ENCODE data around the gene SIK2.
A peak's percentile ranks its signal among the peaks of the same experiment; 100 is the strongest.

SIK2 gene

DNA sequence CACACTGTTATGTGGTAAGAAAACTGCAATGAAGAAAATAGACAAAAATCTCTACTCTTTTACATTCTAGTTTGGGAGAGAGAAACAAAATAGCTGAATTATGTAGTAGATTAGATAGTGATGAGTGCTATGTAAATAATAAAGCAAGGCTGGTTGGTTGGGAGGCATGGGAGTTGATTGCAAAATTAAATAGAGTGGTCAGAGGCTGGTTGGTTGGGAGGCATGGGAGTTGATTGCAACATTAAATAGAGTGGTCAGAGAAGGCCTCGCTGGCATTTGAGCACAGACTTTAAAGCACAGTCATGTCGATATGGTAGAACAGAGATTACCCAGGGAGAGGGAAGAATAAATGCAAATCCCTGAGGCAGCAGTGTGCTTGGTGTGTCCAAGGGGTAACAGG, 22.4 kb downstream of the SIK2 start:
- Mint-ChIP-seq H3K9me3 (peaks cover 0 to 4% of the 10 kb centered on the region in 2 donors), H3K27me3 (no peaks in the 10 kb centered on the region), H3K36me3 (peaks cover 43 to 49% of the 10 kb centered on the region in 2 donors), H3K4me3 (no peak overlapping the region), H3K27ac (peak overlapping the region; percentile 26), H3K4me1 (peaks cover 0 to 3% of the 10 kb centered on the region in 2 donors)
- DNase-seq (no peak), ATAC-seq (replicated peaks) (no peak)

DNA sequence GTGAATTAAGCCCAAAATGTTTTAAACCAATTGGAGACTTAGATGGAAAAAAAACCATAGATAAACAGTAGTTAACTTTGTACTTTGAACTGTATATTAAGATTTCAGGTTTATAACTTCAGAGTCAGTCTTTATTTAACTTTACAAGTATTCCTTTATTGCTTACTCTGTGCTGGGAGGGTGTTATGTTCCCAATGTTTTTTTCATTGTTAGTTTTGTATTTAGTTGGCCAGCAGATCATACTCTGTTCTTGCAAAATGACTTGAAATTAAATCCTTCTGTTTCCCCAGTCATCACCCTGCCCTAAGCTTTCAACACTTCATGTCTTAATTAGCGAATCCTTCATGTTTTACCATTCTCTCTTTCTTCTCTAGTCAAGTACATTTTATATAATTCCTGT, 25.3 kb downstream of the SIK2 start:
- Mint-ChIP-seq H3K4me1 (peaks cover 0 to 3% of the 10 kb centered on the region in 2 donors), H3K36me3 (peaks cover 37 to 44% of the 10 kb centered on the region in 2 donors), H3K27ac (no peak overlapping the region), H3K4me3 (no peak overlapping the region), H3K27me3 (no peaks in the 10 kb centered on the region), H3K9me3 (peaks cover 0 to 4% of the 10 kb centered on the region in 2 donors)
- ATAC-seq (replicated peaks) (no peak), DNase-seq (no peak)

DNA sequence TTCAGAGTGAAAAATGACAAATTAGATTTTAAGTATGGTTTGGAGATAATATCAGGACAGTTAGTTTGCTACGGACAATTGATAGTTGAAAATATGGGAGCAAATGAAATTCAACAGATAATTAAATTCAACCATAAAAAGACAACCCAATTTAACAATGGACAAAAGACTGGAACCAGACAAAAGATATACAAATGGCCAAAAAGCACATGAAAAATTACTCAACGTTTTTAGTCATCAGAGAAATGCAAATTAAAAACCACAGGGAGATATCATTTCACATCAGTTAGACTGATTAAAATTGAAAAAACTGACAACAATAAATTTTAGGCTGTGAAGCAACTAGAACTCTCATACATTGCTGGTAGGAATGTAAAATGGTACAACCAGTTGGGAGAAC, 27.2 kb downstream of the SIK2 start:
- Mint-ChIP-seq H3K4me3 (no peak overlapping the region), H3K4me1 (peaks cover under 1 to 3% of the 10 kb centered on the region in 2 donors), H3K27me3 (no peaks in the 10 kb centered on the region), H3K27ac (no peak overlapping the region), H3K36me3 (peaks cover 22 to 29% of the 10 kb centered on the region in 2 donors), H3K9me3 (no peaks in the 10 kb centered on the region)
- DNase-seq (no peak), ATAC-seq (replicated peaks) (no peak)

DNA sequence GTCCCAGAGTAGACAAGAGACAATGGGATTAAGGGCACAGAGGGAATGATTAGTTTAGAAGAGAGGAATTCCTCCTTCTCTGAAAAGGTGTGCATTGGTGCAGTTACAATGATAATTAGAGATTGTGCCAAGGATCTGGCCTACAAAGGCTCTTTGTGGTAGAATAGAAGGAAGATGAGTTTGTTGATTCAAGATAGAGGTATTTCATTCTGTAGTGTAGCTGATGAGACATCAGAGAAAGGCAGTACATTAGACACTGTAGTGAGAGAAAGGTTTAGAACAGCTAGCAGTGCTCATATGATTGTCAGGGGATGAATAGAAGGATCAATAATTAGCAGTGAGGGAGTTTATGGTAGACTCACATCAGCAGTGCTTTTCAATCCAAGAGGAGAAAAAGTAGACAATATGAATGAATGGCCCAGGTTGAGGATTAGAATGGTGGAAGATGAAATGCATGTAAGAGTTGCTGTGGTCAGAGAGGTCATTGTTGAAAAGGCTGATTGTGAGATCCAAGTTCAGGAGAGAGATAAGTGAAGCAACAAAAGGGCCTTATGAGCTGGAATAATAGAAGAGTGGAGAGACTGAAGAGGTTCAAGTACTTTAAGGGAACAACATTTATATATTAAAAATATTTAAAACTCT, 28.9 kb downstream of the SIK2 start:
- H3K27ac Mint-ChIP-seq: no peak overlapping the region

DNA sequence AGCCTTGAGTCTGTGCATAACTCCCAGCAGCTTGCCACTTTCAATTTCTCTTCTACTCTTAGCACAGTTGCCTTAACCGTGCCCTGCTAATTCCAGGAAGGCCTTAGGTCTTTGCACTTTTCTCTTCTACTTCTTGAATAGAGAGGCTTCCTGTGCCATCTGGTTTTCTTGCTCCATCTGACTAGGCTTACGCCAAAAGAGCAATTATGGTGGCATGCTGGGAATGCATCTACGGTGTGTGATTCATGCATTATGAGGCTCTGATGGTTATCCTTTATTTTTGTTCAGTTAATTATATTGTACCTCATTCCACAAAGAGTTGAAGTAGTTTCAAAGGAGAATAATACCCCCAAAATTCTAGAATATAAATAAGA, 29.4 kb downstream of the SIK2 start:
- Mint-ChIP-seq H3K36me3 (peaks cover 10 to 23% of the 10 kb centered on the region in 2 donors), H3K4me3 (no peak overlapping the region), H3K27ac (no peak overlapping the region), H3K4me1 (peaks cover 1 to 8% of the 10 kb centered on the region in 2 donors), H3K9me3 (no peaks in the 10 kb centered on the region), H3K27me3 (no peaks in the 10 kb centered on the region)
- ATAC-seq (replicated peaks) (no peak), DNase-seq (no peak)

More for the DNA sequence above, 28.9 kb downstream of the SIK2 start:
- ATAC-seq (replicated peaks) (no peak), DNase-seq (no peak)
- Mint-ChIP-seq H3K27me3 (no peaks in the 10 kb centered on the region), H3K36me3 (peaks cover 11 to 20% of the 10 kb centered on the region in 2 donors), H3K4me3 (no peak overlapping the region), H3K9me3 (no peaks in the 10 kb centered on the region), H3K4me1 (peaks cover 1 to 8% of the 10 kb centered on the region in 2 donors)

DNA sequence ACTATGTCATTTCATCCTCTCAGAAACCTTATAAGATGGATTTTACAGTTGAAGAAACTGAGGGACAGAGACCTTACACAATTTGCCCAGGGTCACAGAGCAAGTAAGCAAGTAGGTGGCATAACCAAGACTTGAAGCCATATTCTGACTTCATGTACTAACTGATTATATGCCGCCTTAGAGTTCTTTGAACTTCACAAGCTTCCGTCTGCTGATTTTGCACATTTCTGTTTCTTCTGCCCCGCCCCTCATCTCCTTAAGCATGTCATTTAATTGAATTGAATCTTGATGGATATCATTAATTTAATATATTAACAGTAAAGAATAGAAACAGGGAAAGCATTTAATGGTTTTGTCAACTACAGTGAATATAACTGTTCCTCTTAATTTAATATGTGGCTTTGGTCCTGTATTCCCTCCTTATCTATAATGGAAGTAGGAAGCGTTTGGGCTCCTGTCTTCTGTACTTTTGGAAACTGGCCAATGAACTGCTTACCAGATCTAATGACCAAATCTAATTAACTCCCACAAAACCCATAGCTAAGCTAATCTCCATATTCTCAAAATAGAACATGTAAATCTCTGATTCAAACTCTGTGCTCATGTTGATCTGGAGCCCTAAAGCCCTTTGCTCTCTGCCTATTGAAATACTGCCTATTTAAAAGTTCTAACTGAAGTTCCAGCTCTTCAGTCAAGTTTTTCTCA, 30.4 kb downstream of the SIK2 start:
- DNase-seq: no peak
- no peak overlapping the region for H3K27ac Mint-ChIP-seq
- no peaks in the 10 kb centered on the region for H3K27me3 Mint-ChIP-seq
- H3K9me3 Mint-ChIP-seq: no peaks in the 10 kb centered on the region
- peaks cover 8 to 24% of the 10 kb centered on the region in 2 donors for H3K36me3 Mint-ChIP-seq
- no peak overlapping the region for H3K4me3 Mint-ChIP-seq
- H3K4me1 Mint-ChIP-seq: peaks cover 2 to 10% of the 10 kb centered on the region in 2 donors
- ATAC-seq (replicated peaks): no peak

DNA sequence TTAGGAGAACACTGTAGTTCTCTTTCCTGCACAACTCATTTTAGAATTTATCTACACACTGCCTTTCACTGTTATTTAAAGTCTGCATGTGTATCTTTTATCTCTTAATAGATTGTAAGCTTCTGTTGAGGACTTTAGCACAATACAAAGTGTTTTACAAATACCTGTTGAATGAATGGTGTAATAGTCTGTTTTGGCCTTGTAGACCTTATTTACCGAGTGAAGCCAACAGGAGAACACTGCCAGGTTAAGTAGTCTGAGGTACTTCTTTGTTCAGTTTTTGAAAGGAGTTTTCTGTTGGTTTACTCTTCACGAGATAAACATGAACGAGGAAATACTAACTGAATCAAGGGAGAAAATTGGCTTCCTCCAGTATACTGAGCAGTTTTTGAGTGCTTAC, 31.0 kb downstream of the SIK2 start:
- H3K9me3 Mint-ChIP-seq: no peaks in the 10 kb centered on the region
- H3K4me1 Mint-ChIP-seq: peaks cover 6 to 16% of the 10 kb centered on the region in 2 donors
- peaks cover 8 to 26% of the 10 kb centered on the region in 2 donors for H3K36me3 Mint-ChIP-seq
- H3K27me3 Mint-ChIP-seq: no peaks in the 10 kb centered on the region
- no peak overlapping the region for H3K27ac Mint-ChIP-seq
- no peak for DNase-seq
- H3K4me3 Mint-ChIP-seq: no peak overlapping the region
- ATAC-seq (replicated peaks): no peak

DNA sequence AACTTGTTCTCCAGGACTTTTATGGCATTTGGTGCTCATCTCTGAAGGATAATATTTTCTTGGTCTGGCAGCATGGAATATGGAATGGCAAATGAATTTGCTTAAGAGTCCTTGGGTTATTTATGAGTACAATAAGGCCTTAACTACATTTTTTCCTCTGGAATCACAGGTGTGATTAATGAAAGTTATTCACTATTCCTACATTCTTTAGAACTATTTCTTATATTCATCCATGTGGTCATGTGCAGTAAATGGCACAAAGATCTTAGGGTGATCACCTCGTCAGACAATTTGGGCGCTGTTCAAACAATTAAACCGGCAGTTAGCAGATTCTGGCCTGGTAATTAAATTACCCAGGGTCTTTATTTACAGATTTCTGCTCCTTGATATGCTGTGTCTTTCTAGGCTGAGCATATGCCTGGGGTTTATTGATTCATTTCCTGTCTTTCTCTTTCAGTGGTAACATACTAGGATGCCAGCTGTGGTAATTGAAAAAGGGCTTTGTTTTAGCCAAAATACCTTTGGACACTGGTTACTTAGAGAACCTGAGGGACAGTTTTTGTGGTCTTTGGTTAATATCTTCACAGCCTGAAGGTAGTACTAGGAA, 31.6 kb downstream of the SIK2 start:
- peaks cover 5 to 26% of the 10 kb centered on the region in 2 donors for H3K36me3 Mint-ChIP-seq
- ATAC-seq (replicated peaks): no peak
- peaks cover 8 to 16% of the 10 kb centered on the region in 2 donors for H3K4me1 Mint-ChIP-seq
- no peaks in the 10 kb centered on the region for H3K9me3 Mint-ChIP-seq
- DNase-seq: no peak
- no peaks in the 10 kb centered on the region for H3K27me3 Mint-ChIP-seq
- no peak overlapping the region for H3K4me3 Mint-ChIP-seq
- H3K27ac Mint-ChIP-seq: no peak overlapping the region

DNA sequence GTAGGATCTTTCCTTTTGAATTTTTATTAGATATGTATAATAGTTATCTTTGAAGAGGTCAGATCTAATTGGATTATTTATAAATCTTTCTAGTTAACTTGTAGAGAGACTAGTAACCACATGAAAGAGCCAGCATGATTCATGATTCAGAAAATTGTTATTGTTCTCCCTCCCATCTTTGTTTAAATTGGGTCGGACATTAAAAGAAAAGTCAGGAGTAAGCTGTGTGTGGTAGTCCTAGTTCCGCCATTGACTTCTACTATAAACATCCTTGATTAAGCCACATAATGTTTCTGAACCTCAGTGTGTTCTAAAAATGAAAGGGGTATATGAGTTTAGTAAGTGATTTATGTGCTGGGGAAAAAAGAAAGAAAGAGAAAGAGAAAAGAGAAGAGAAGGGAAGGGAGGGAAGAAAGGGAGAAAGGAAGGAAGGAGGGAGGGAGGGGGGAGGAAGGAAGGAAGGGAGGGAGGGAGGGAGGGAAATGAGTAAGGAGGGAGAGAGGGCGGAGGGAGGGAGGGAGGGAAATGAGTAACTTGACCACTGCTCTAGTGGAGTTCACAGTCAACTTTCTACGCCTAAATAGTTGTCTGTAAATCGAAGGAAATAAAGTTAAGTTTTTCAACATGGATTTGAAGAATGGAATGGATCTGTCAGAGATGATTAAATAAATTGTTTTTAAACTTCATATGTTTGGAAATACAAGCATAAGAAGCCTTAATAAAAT, 32.9 kb downstream of the SIK2 start:
- Mint-ChIP-seq H3K27me3 (no peaks in the 10 kb centered on the region), H3K4me3 (no peak overlapping the region), H3K27ac (no peak overlapping the region), H3K36me3 (peaks cover 8 to 29% of the 10 kb centered on the region in 2 donors), H3K9me3 (no peaks in the 10 kb centered on the region), H3K4me1 (peaks cover 9 to 16% of the 10 kb centered on the region in 2 donors)
- no peak for ATAC-seq (replicated peaks)
- no peak for DNase-seq

DNA sequence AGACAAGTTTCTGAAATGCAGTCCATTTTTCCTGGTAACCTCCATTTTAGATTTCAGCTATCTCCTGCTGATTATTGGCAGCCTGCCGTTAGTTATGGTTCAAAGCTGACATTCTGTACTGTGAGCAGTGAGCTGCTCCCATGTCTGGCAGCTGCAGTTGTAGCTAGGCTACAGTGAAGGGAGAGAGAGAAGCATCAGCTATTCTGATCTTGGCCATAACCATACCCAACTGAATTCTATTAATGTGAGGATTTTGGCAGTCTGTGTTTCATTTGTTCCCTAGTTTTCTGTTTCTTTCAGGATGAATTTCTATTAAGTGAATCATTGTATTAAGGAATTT, 33.4 kb downstream of the SIK2 start:
- H3K9me3 Mint-ChIP-seq: no peaks in the 10 kb centered on the region
- peaks cover 9 to 29% of the 10 kb centered on the region in 2 donors for H3K36me3 Mint-ChIP-seq
- H3K27ac Mint-ChIP-seq: no peak overlapping the region
- no peak overlapping the region for H3K4me3 Mint-ChIP-seq
- ATAC-seq (replicated peaks) (no peak), DNase-seq (no peak)
- no peaks in the 10 kb centered on the region for H3K27me3 Mint-ChIP-seq
- peaks cover 9 to 16% of the 10 kb centered on the region in 2 donors for H3K4me1 Mint-ChIP-seq

DNA sequence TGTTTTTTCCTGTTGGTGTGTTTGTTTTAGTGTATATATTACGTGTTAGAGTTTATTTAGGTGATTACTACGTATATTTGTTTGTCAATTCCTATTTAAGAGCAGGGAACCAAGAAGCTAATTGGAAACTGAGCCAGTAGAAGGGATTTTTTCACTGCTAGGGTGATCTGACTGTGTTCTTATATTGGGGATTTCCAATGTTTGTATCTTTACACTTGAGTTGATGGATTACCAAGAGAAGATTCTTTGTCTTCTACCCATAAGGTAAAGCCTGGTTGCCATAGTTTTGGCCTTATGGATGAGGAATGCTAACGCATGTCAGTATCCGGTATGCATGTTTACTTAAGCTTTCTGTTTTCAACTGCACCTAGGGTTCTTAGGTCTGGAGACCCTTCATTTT, 35.6 kb downstream of the SIK2 start:
- Mint-ChIP-seq H3K9me3 (no peaks in the 10 kb centered on the region), H3K27me3 (no peaks in the 10 kb centered on the region), H3K4me3 (no peak overlapping the region), H3K27ac (peak overlapping the region; percentile 52), H3K36me3 (peaks cover 21 to 44% of the 10 kb centered on the region in 2 donors), H3K4me1 (peaks cover 11 to 22% of the 10 kb centered on the region in 2 donors)
- no peak for ATAC-seq (replicated peaks)
- no peak for DNase-seq

DNA sequence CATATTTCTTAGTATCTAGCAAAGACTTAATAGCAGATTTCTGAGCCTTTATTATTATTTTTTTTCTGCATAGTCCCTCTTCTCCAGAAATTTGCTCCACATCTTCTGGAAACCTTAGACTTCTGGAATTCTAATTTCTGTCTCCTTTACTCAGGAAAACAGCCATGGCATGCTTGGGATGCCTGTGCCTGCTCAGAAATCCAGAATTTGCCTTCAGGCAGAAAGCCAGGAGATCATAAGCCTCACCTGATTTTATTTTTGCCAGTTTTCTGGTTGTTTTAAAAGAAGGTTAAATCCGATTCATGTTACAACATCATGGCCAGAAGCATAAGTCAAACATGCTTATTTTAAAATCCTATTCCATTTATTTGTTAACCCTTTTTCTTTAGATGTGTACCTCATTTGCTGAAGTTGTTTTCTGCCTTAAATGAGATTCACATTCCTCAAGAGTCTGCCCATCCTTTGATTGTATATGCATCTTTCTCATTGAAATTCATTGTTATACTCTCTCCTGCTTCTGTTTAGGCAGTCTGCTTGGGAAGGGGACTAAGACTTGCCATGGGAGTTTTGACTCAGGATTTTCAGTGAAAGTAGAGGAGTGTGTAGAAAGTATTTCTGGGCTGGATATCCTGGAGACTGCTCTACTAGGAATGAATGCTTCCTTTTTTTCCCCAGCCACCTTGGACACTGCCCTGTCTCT, 37.1 kb downstream of the SIK2 start:
- H3K4me1 Mint-ChIP-seq: peaks cover 10 to 22% of the 10 kb centered on the region in 2 donors
- DNase-seq (no peak), ATAC-seq (replicated peaks) (no peak)
- no peak overlapping the region for H3K4me3 Mint-ChIP-seq
- no peaks in the 10 kb centered on the region for H3K9me3 Mint-ChIP-seq
- no peaks in the 10 kb centered on the region for H3K27me3 Mint-ChIP-seq
- H3K36me3 Mint-ChIP-seq: peaks cover 24 to 44% of the 10 kb centered on the region in 2 donors
- H3K27ac Mint-ChIP-seq: no peak overlapping the region

DNA sequence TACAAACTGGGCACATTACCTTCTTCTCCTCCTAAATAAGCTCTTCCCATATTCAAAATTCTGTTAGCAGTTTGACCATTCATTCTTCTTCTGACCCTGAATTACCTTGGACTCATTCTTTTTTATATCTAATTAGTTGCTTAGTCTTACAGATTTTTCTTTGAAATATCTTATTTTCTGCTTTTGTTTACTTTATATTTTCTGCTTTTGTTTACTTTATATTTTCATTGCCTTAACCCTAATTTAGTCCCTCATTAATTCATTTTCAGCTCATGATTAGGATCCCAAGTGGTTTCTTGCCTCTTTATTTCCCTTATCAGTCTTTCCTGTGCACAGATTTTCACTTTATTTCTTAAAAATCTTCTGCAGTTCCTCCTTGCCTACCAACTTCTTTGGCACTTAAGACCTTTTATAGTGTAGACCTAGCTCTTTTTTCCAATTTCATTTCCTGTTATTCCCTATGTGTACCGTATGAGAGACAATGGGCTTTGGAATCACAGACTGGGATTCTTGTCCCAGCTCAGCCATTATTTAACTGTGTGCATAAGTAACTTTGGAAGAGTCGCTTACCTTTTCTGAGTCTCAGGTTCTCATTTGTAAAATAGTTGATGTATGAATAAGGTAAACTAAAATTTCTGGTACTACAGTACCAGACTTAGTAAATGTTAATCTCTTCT, 39.2 kb downstream of the SIK2 start:
- H3K36me3 Mint-ChIP-seq: peaks cover 27 to 41% of the 10 kb centered on the region in 2 donors
- peaks cover 0 to 1% of the 10 kb centered on the region in 2 donors for H3K9me3 Mint-ChIP-seq
- H3K4me1 Mint-ChIP-seq: peaks cover 15 to 27% of the 10 kb centered on the region in 2 donors
- no peak for ATAC-seq (replicated peaks)
- no peak for DNase-seq
- H3K27ac Mint-ChIP-seq: no peak overlapping the region
- no peak overlapping the region for H3K4me3 Mint-ChIP-seq
- H3K27me3 Mint-ChIP-seq: no peaks in the 10 kb centered on the region
